Activated T-helper 1 cell treated with anti-CD3 and anti-CD28 coated beads, Interleukin-12 subunit alpha, Interleukin-12 subunit beta, Interleukin-2, Interleukin-4 antibody, amounts not matched to agents 30 ng/mL and 10 ng/mL and 1 ng/mL, durations not matched to agents 14 hours and 24 hours and 36 hours (primary cell): ENCODE measurements around the gene UBR3. TPM values are rescaled to one million over a fixed set of nuclear protein-coding genes. Genes with fewer than 3 reads are reported as not detected.
"Not testable (repeated sequence)": the region's sequence is repeated elsewhere in the genome, so short reads cannot be mapped to it uniquely, and the experiment has no call there.

Experiments
- DNase-seq: peaks from one replicate; pipeline ENCODE4 v3.0.0; 2021; ENCODE audit warnings: low spot score
- H3K27ac Mint-ChIP-seq: one replicate; pipeline ENCODE4 v1.8.0; 2021; ENCODE audit warnings: mild to moderate bottlenecking, mixed read lengths
- H3K27me3 Mint-ChIP-seq: one replicate; pipeline ENCODE4 v1.8.0; 2022; ENCODE audit warnings: mild to moderate bottlenecking, moderate library complexity, mixed read lengths; ENCODE audit not compliant: insufficient read depth
- H3K36me3 Mint-ChIP-seq: one replicate; pipeline ENCODE4 v1.8.0; 2021; ENCODE audit warnings: low read depth, mixed read lengths
- H3K4me1 Mint-ChIP-seq: one replicate; pipeline ENCODE4 v1.8.0; 2021; ENCODE audit warnings: low read depth, mixed read lengths
- H3K4me3 Mint-ChIP-seq: one replicate; pipeline ENCODE4 v1.8.0; 2021; ENCODE audit warnings: mild to moderate bottlenecking, moderate library complexity, mixed read lengths
- H3K9me3 Mint-ChIP-seq: one replicate; pipeline ENCODE4 v1.8.0; 2021; ENCODE audit warnings: mixed read lengths
- intact Hi-C: fragments of 100-400 bp; cut with micrococcal nuclease; formaldehyde crosslinking; loops from one replicate; pipeline ENCODE4 v1.15.1; 2024
- total RNA-seq: library from RNA; stranded (reverse); gene quantifications from 2 replicates; pipeline ENCODE4 v1.2.3, GENCODE V29; 2022

UBR3 gene
- total RNA-seq, 1 donor from 2014 or later = 29.6 TPM

DNA sequence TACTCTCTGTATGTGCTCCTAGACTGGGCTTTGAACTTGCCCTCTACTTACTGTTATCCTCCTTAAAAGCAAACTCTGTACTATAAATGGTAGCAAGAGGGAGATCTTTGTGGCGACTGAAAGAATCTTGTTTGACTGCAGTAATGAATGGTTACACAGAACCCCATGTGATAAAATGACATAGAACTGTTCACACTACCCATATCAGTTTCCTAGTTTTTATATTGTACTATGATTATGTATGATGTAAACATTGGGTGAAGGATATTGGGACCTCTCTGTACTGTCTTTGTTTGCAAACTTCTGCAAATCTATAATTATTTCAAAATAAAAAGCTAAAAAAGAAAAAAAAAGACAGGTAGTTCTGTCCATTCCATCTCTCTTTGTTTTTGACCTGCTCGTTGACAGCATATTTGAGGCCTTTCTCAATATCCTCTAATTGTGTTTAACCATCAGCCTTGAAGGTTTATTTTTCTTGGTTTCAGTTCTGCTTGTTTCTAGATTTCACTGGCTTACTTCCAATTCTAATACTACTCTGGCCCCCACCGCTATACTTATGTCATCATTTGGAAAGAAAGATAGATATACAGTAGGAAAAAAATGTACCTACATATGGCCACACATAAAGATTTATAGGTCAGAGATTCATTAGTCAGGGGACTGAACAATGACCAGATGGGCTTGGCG lies 271.5 kb downstream of the UBR3 start:
- H3K9me3 Mint-ChIP-seq = no peaks in the 10 kb centered on the region
- no peaks in the 10 kb centered on the region for H3K36me3 Mint-ChIP-seq
- H3K4me1 Mint-ChIP-seq = no peaks in the 10 kb centered on the region
- peaks cover 7% of the 10 kb centered on the region for H3K27me3 Mint-ChIP-seq
- no peak overlapping the region for H3K27ac Mint-ChIP-seq
- no peak for DNase-seq
- intact Hi-C loops = no loop called here
- no peak overlapping the region for H3K4me3 Mint-ChIP-seq

DNA sequence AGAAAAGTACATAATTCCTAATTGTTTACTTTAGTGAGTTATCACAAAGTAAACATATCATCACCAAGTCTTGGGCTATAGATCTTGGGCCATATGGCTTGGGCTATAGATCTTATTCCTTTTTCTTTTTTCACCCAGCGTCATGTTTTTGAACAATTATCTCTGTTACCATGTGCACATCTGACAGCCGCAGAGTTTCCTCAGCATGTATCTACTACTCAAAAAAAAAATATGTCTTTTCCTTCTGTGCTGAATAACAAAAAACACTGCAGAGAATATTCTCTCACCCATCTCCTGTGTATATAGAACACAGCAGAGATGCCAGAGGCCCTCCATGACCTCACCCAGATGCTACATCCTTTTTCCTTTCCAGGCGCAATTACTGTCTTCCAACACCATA lies 274.5 kb downstream of the UBR3 start:
- no peaks in the 10 kb centered on the region for H3K4me1 Mint-ChIP-seq
- no peak for DNase-seq
- H3K9me3 Mint-ChIP-seq = no peaks in the 10 kb centered on the region
- H3K36me3 Mint-ChIP-seq = no peaks in the 10 kb centered on the region
- no peak overlapping the region for H3K4me3 Mint-ChIP-seq
- peaks cover 10% of the 10 kb centered on the region for H3K27me3 Mint-ChIP-seq
- no peak overlapping the region for H3K27ac Mint-ChIP-seq
- intact Hi-C loops = no loop called here

DNA sequence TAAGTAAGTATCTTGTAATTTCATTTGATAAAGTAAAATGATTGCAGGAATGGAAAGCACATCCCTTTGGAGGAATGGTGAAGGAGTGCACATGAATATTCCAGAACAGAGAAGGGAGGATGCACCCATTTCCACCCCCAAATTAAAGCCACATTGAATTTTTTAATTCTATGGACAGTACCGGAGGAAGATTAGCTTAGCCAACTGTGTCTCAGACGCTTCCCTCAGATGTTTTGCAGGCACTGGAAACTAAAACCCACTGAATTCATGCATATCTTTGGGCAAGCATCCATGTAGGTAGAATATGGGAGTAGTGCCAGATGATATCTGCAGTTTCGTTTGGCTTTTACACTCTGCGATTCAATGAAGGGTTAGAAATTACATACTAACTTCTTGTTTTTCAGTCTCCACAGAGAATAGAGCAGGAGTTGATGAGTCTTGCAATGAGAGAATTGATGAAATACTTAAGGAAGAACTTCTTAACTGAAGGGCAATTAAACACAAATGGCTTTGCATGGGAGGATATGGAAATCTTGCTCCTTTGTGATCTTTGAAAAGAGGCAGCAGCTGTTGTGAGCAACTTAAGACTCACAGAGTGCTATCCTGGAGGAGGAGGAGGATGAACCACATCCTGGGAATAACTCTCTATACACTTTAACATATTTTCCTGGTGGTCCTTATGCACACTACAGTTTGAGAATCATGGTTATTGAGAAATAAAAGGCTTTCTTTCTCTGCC lies 279.0 kb downstream of the UBR3 start:
- no peak overlapping the region for H3K27ac Mint-ChIP-seq

DNA sequence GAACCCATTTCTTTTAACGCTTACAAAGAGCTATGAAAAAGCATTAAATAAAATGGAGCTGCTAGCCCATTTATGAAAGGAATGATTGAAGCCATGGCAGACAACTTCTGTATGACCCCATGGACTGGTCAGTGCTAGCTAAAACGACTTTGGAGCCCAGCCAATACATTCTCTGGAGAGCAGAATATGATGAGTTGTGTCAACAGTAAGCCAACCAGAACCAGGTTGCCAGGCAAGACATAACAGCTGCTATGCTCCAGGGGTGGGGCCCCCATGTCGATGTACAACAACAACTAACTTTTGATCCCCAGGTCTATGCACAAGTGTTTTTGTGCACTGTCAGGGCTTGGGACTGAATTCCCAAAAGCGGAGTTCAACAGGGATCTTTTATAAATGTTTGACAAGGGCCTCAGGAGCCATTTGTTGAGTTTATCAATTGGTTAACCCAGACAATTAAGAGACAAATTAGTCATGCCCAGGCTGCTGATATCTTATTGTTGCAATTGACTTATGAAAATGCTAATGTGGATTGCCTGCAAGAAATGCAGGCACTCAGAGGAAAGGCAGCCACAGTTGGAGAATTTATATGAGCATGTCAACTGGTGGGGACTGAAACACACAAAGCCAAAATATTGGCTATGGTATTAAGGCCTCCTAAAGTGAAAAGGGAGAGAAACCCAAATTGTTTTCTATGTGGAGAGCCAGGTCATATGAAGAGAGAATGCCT lies 286.1 kb downstream of the UBR3 start:
- Mint-ChIP-seq H3K27me3 (no peaks in the 10 kb centered on the region), H3K9me3 (no peaks in the 10 kb centered on the region), H3K4me1 (no peaks in the 10 kb centered on the region), H3K4me3 (no peak overlapping the region), H3K36me3 (no peaks in the 10 kb centered on the region), H3K27ac (no peak overlapping the region)
- DNase-seq = no peak
- intact Hi-C loops = no loop called here

More for the DNA sequence above, 279.0 kb downstream of the UBR3 start:
- no peaks in the 10 kb centered on the region for H3K36me3 Mint-ChIP-seq
- H3K27me3 Mint-ChIP-seq = peaks cover 6% of the 10 kb centered on the region
- no peaks in the 10 kb centered on the region for H3K4me1 Mint-ChIP-seq
- H3K4me3 Mint-ChIP-seq = no peak overlapping the region
- no peak for DNase-seq
- no peaks in the 10 kb centered on the region for H3K9me3 Mint-ChIP-seq
- intact Hi-C loops = no loop called here

DNA sequence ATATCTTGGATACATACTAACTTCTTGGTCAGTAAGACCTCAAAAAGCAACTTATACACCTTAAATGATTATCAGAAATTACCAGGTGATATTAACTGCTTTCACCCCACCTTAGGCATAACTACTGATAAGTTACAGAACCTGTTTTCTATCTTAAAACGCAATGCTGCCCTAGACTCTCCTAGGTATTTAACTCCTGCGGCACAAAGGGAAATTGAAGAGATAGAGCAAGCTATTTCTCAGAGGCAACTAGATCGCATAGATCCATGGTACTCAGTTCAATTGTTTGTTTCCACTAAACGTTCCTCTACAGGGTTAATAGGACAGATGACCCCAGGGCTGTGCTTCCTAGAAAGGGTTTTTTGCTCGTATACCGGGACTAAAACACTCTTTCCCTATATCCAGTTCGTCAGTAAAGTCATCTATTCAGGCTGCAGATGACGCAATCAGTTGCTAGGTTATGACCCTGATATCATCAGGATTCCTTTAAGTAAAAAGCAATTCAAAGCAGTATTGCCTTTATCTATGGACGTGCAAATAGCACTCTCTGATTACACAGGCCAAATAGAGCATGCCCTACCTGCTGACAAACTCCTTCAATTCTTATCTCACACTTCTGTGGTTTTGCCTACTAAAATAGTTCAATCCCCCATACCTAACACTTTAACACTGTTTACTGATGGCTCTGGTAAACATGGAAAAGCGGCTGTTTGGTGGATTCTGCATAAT lies 288.4 kb downstream of the UBR3 start:
- no peak for DNase-seq
- Mint-ChIP-seq H3K27me3 (no peaks in the 10 kb centered on the region), H3K4me1 (no peaks in the 10 kb centered on the region), H3K4me3 (no peak overlapping the region), H3K9me3 (no peaks in the 10 kb centered on the region), H3K36me3 (no peaks in the 10 kb centered on the region), H3K27ac (no peak overlapping the region)
- intact Hi-C loops = no loop called here

DNA sequence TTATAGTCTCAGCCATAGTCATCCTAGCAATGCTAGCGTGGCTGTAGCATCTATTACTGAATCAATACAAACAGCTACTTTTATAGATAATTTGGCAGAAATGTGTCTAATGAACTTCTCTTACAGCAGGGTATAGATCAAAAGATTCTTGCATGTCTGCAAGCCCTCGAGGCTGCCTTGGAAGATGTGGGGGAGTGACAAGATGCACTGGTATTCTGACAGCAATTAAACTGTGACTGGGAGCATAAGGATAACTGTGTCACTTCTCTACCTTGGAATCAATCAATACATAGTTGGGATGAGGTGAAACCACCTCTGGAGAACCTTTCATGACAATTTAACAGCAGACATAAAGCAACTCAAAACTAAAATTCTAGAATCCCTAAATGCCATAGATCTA lies 291.4 kb downstream of the UBR3 start:
- H3K4me1 Mint-ChIP-seq = no peaks in the 10 kb centered on the region
- no peak for DNase-seq
- no peaks in the 10 kb centered on the region for H3K36me3 Mint-ChIP-seq
- no peaks in the 10 kb centered on the region for H3K27me3 Mint-ChIP-seq
- H3K27ac Mint-ChIP-seq = no peak overlapping the region
- intact Hi-C loops = no loop called here
- no peaks in the 10 kb centered on the region for H3K9me3 Mint-ChIP-seq
- H3K4me3 Mint-ChIP-seq = no peak overlapping the region

DNA sequence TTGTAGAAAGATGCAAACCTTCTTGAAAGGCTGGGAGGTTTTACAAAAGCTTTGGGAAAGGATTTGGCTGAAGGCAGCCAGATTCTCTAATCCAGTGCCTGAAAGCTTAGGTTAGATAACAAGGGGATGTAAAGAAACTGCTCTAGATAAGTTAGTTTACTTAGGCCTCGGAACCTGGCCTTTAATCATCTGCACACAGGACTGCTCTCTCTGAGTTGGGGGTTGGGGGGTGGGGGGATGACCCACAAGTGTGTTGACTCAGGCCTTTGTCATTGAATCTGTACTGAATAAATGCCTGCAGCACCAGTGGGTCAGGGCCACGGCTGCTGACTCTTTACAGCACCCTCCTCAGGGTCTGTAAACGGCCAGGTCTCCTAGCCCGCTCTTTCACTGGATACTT lies 292.1 kb downstream of the UBR3 start:
- H3K4me3 Mint-ChIP-seq, H3K27ac Mint-ChIP-seq, intact Hi-C loops, DNase-seq, H3K36me3 Mint-ChIP-seq, H3K27me3 Mint-ChIP-seq, H3K4me1 Mint-ChIP-seq, H3K9me3 Mint-ChIP-seq: not testable (repeated sequence)

DNA sequence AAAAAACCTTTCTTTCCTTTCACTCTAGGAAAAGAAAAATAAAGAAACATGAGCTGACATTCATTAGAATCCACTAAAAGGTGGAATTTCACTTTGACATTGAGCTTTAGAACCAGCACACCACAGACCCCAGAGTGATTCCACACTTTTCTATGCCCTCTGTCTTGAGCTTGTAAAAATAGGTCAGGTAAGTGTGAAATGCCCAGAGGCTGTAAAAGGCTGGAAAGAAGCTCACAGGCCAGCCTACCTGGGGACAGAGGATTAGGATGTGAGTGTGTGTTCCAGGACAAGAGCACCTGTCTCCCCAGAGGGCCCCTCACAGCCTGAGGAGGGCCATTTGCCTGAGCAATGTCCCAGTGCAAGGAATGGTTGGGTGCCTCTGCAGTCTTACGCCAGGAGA lies 294.4 kb downstream of the UBR3 start:
- Mint-ChIP-seq H3K9me3 (no peaks in the 10 kb centered on the region), H3K27me3 (no peaks in the 10 kb centered on the region), H3K4me3 (no peak overlapping the region), H3K27ac (no peak overlapping the region), H3K36me3 (no peaks in the 10 kb centered on the region), H3K4me1 (no peaks in the 10 kb centered on the region)
- intact Hi-C loops = no loop called here
- no peak for DNase-seq

DNA sequence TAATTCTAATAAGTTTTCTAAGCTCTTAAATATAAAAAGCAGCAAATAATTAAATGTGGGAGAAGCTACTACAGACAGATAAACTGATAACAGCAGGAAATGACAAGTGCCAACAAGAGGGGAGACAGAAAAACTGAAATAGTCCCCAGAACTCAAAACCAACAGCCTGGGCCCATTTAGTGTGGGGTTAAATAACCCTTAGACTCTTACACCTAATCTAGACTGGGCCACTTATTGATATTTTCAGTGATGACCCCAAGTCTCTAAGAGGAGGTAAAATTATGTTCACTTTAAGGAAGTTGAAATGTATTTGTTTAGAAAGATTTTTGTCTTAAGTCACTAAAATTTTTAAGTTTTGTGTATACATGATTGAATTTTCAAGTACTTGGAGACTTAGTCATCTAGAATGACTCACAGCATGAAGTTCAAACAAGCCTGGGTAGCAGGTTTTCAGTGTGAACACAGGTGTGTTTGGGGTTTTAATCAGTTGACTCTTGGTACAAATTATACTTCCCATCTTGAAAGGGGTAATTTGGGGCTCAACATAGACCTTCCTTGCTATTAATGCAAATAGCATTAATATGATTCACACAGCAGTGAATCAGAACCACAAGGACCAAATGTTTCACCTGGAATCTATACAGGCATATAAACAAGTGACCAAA lies 295.8 kb downstream of the UBR3 start:
- H3K36me3 Mint-ChIP-seq = no peaks in the 10 kb centered on the region
- H3K4me3 Mint-ChIP-seq = no peak overlapping the region
- intact Hi-C loops = no loop called here
- DNase-seq = no peak
- H3K4me1 Mint-ChIP-seq = no peaks in the 10 kb centered on the region
- peaks cover 4% of the 10 kb centered on the region for H3K27me3 Mint-ChIP-seq
- no peak overlapping the region for H3K27ac Mint-ChIP-seq
- H3K9me3 Mint-ChIP-seq = no peaks in the 10 kb centered on the region

DNA sequence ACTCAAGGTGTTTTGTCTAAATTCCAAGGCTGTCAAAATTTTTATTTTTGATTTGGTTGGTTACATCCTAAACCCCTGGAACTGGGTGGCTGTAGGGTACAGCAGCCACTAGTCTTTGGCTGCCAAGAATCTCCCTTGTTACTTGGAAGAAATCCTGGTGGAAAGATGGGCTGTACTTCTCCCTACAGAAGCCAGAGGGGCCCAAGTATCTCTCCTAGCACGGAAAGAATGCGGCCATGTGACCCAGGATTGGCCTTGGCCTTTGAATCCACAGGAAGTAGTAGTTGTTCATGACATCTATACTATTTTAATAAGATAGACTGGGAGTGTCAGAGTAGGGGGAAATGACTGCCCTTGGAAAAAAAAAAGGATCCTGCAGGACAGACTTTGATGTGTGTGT lies 296.3 kb downstream of the UBR3 start:
- Mint-ChIP-seq H3K27ac (no peak overlapping the region), H3K9me3 (no peaks in the 10 kb centered on the region), H3K4me3 (no peak overlapping the region), H3K36me3 (no peaks in the 10 kb centered on the region), H3K4me1 (no peaks in the 10 kb centered on the region), H3K27me3 (peaks cover 7% of the 10 kb centered on the region)
- intact Hi-C loops = no loop called here
- no peak for DNase-seq

DNA sequence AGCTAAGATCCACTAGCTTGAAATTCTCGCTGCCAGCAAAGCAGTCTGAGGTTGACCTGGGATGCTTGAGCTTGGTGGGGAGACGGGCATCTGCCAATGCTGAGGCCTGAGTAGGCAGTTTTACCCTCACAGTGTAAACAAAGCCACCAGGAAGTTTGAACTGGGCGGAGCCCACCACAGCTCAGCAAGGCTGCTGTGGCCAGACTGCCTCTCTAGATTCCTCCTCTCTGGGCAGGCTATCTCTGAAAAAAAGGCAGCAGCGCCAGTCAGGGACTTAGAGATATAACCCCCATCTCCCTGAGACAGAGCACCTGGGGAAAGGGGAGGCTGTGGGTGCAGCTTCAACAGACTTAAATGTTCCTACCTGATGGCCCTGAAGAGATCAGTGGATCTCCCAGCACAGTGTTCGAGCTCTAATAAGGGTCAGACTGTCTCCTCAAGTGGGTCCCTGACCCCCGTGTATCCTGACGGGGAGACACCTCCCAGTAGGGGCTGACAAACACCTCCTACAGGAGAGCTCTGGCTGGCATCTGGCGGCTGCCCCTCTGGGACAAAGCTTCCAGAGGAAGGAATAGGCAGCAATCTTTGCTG lies 299.0 kb downstream of the UBR3 start:
- intact Hi-C loops, H3K27ac Mint-ChIP-seq, DNase-seq, H3K9me3 Mint-ChIP-seq, H3K36me3 Mint-ChIP-seq, H3K4me3 Mint-ChIP-seq, H3K4me1 Mint-ChIP-seq: not testable (repeated sequence)
- peaks cover 16% of the 10 kb centered on the region for H3K27me3 Mint-ChIP-seq
